ENCODE measurements around the gene DSG3. TPM values are rescaled to one million over a fixed set of nuclear protein-coding genes. Genes with fewer than 3 reads are reported as not detected.

DSG3 gene
- total RNA-seq, 1 donor from 2014 or later: not detected

DNA sequence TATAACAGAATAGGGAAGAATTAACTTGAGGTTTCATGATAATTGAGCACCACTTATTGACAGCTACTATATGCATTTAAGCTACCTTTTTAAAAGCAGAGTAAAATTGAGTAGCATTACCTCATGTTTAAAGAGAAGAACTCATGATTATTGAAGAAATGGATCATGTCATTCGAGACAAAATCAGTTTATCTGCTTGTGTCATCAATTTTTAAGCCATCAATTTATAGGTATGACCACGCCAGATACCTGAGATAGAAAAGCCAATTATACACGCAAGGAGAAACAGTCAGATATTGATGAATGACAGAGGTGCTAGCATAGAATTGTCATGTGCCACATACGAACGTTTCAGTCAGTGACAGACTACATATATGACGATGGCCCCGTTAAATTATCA is 78.8 kb downstream of the DSG3 start:
- DNase-seq (ENCODE audit: extremely low spot score, unreplicated experiment): no peak
- Mint-ChIP-seq H3K9me3 (ENCODE audit: unreplicated experiment) (no peaks in the 10 kb centered on the region), H3K27ac (ENCODE audit: unreplicated experiment) (no peak overlapping the region), H3K4me3 (ENCODE audit: unreplicated experiment) (no peak overlapping the region), H3K27me3 (ENCODE audit: unreplicated experiment) (no peaks in the 10 kb centered on the region), H3K36me3 (ENCODE audit: unreplicated experiment) (peaks cover 7% of the 10 kb centered on the region), H3K4me1 (ENCODE audit: unreplicated experiment) (no peaks in the 10 kb centered on the region)
- TF ChIP-seq, protein P1, sequence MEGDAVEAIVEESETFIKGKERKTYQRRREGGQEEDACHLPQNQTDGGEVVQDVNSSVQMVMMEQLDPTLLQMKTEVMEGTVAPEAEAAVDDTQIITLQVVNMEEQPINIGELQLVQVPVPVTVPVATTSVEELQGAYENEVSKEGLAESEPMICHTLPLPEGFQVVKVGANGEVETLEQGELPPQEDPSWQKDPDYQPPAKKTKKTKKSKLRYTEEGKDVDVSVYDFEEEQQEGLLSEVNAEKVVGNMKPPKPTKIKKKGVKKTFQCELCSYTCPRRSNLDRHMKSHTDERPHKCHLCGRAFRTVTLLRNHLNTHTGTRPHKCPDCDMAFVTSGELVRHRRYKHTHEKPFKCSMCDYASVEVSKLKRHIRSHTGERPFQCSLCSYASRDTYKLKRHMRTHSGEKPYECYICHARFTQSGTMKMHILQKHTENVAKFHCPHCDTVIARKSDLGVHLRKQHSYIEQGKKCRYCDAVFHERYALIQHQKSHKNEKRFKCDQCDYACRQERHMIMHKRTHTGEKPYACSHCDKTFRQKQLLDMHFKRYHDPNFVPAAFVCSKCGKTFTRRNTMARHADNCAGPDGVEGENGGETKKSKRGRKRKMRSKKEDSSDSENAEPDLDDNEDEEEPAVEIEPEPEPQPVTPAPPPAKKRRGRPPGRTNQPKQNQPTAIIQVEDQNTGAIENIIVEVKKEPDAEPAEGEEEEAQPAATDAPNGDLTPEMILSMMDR (IDR thresholded peaks at IDR 0.05): no peak

Other genes starting within 250 kb of the DSG3 start
- gene DSG1, start 129.6 kb upstream of the DSG3 start, total RNA-seq: not detected in 2 replicates
- not detected in 2 replicates for gene DSG4, start 71.0 kb upstream of the DSG3 start, total RNA-seq
- 16.6 and 18.5 TPM in 2 replicates for gene DSG2, start 50.4 kb downstream of the DSG3 start, total RNA-seq
- 11.2 and 14.8 TPM in 2 replicates for gene TTR, start 144.1 kb downstream of the DSG3 start, total RNA-seq
- 13.9 and 14.4 TPM in 2 replicates for gene B4GALT6, start 236.8 kb downstream of the DSG3 start, total RNA-seq

Measured in osteocyte (in vitro differentiated cells).